BJ (cell line): ENCODE data around the gene KRT27. TPM values are rescaled to one million over a fixed set of nuclear protein-coding genes. Genes with fewer than 3 reads are reported as not detected.
"Not testable (repeated sequence)": the region's sequence is repeated elsewhere in the genome, so short reads cannot be mapped to it uniquely, and the experiment has no call there.

Source experiments
- CTCF ChIA-PET: fragments of 350-600 bp; formaldehyde crosslinking; extraction: SDS; loops from one replicate; lab custom pipeline; 2021; ENCODE audit warnings: antibody characterized with exemption, inconsistent platforms; lab: Yijun Ruan, JAX
- POLR2A ChIA-PET: fragments of 300-600 bp; sonication (Branson Sonifier 250); formaldehyde crosslinking; extraction: SDS; loops from one replicate; lab custom pipeline; 2021; ENCODE audit warnings: antibody characterized with exemption; lab: Charles Lee
- DNase-seq: peaks from one replicate; pipeline ENCODE4 v3.0.0-alpha.2; 2011; ENCODE audit warnings: low read depth
- H3K27me3 ChIP-seq: 2 replicates; pipeline ENCODE4 v1.6.0; 2011; ENCODE audit warnings: low read length; ENCODE audit not compliant: control insufficient read depth, insufficient read depth
- H3K36me3 ChIP-seq: 2 replicates; pipeline ENCODE4 v1.5.1; 2011; ENCODE audit warnings: low read length; ENCODE audit not compliant: control insufficient read depth, insufficient read depth
- H3K4me3 ChIP-seq: 2 replicates; pipeline ENCODE4 v1.5.1; 2011; ENCODE audit warnings: low read depth, mild to moderate bottlenecking, control low read depth, low read length
- CTCF ChIP-seq: IDR thresholded peaks from 2 replicates; pipeline ENCODE4 v1.5.1; 2011; ENCODE audit warnings: low read depth, mild to moderate bottlenecking, control low read depth, inconsistent platforms, low read length, moderate library complexity; ENCODE audit not compliant: insufficient read depth
- polyA plus RNA-seq: library from polyadenylated mRNA; depleted of rRNA; stranded (reverse); fragments of >200 nt; gene quantifications from 2 replicates; pipeline ENCODE4 v1.2.3, GENCODE V29; 2011

KRT27 gene
- polyA plus RNA-seq, 1 experiment: not detected

GRCh38 chr17:40817103-40817682 is 34.8 kb upstream of the KRT27 start:
- no peak overlapping the region for H3K4me3 ChIP-seq
- H3K36me3 ChIP-seq: no peaks in the 10 kb centered on the region
- ChIA-PET POLR2A (no interaction called here), CTCF (interaction anchor here (1.5 to 2.5 kb wide), 3 partner anchors 11 to 832 kb away, joined by 4 to 10 read pairs (median 7); no protein-coding TSS in a partner anchor)
- no peaks in the 10 kb centered on the region for H3K27me3 ChIP-seq
- no peak for TF ChIP-seq CTCF
- no peak for DNase-seq

- CTCF ChIA-PET: interaction anchor here (1.5 to 2.5 kb wide), 4 partner anchors 10 to 847 kb away, joined by 4 to 10 read pairs (median 8); no protein-coding TSS in a partner anchor
- TF ChIP-seq CTCF: no peak
- no peaks in the 10 kb centered on the region for H3K36me3 ChIP-seq
Observed at GRCh38 chr17:40816569-40816968, 34.2 kb upstream of the KRT27 start.

GRCh38 chr17:40815381-40815780 is 33.0 kb upstream of the KRT27 start:
- Histone ChIP-seq H3K4me3 (no peak overlapping the region), H3K27me3 (no peaks in the 10 kb centered on the region), H3K36me3 (no peaks in the 10 kb centered on the region)
- DNase-seq: no peak
- no peak for TF ChIP-seq CTCF
- ChIA-PET POLR2A (no interaction called here), CTCF (interaction anchor here (1.3 to 1.9 kb wide), 3 partner anchors 734 to 850 kb away, joined by 3 to 8 read pairs (median 4); no protein-coding TSS in a partner anchor)

More at GRCh38 chr17:40816569-40816968, 34.2 kb upstream of the KRT27 start:
- H3K4me3 ChIP-seq: no peak overlapping the region
- no peak for DNase-seq
- no peaks in the 10 kb centered on the region for H3K27me3 ChIP-seq
- POLR2A ChIA-PET: interaction anchor here (0.5 kb wide), 1 partner anchor 141 kb away, joined by 4 read pairs; no protein-coding TSS in a partner anchor

GRCh38 chr17:40814657-40815056 is 32.3 kb upstream of the KRT27 start:
- H3K27me3 ChIP-seq, H3K36me3 ChIP-seq, POLR2A ChIA-PET, DNase-seq, H3K4me3 ChIP-seq: not testable (repeated sequence)
- CTCF ChIA-PET: interaction anchor here (1.3 to 1.9 kb wide), 3 partner anchors 734 to 851 kb away, joined by 3 to 8 read pairs (median 4); no protein-coding TSS in a partner anchor

- no peaks in the 10 kb centered on the region for H3K27me3 ChIP-seq
- TF ChIP-seq CTCF: no peak
- ChIA-PET CTCF (interaction anchor here (0.7 to 1.9 kb wide), 2 partner anchors 200 to 735 kb away, joined by 4 to 5 read pairs; no protein-coding TSS in a partner anchor), POLR2A (no interaction called here)
- no peak for DNase-seq
- H3K36me3 ChIP-seq: no peaks in the 10 kb centered on the region
- H3K4me3 ChIP-seq: no peak overlapping the region
Observed at GRCh38 chr17:40813804-40814203, 31.5 kb upstream of the KRT27 start.

- Histone ChIP-seq H3K27me3 (no peaks in the 10 kb centered on the region), H3K36me3 (no peaks in the 10 kb centered on the region), H3K4me3 (no peak overlapping the region)
- CTCF ChIA-PET: interaction anchor here (1.1 kb wide), 1 partner anchor 850 kb away, joined by 5 read pairs; no protein-coding TSS in a partner anchor
- POLR2A ChIA-PET: no interaction called here
- no peak for TF ChIP-seq CTCF
- no peak for DNase-seq
Observed at GRCh38 chr17:40812639-40813038, 30.3 kb upstream of the KRT27 start.
